ENCODE results near the gene ANAPC2.

GRCh38 chr9:137139468-137140150, 48.8 kb downstream of the ANAPC2 start:
- no peak for TF ChIP-seq CTCF (IDR thresholded peaks at IDR 0.05; ENCODE audit: low read depth, low read length, missing input control)
- TF ChIP-seq EGR1 (IDR thresholded peaks at IDR 0.05; ENCODE audit: low read depth in 2 of 2): no peak
- TF ChIP-seq RAD21 (IDR thresholded peaks at IDR 0.05): no peak
- TF ChIP-seq YY1 (IDR thresholded peaks at IDR 0.05): no peak
- no peak for TF ChIP-seq ATF3 (IDR thresholded peaks at IDR 0.05)
- TF ChIP-seq JUND (IDR thresholded peaks at IDR 0.05): no peak
- TF ChIP-seq ZBTB33 (IDR thresholded peaks at IDR 0.05): no peak
- no peak for TF ChIP-seq REST (IDR thresholded peaks at IDR 0.05)
